HG03196 (cell line): ENCODE data around the gene RALGDS.
"Not testable (repeated sequence)": the region's sequence is repeated elsewhere in the genome, so short reads cannot be mapped to it uniquely, and the experiment has no call there.

Experiments used
- ATAC-seq: cut with Tn5 transposase; IDR thresholded peaks from one replicate; pipeline ENCODE4 v1.9.1; 2021; ENCODE audit not compliant: unreplicated experiment

Gene RALGDS

DNA sequence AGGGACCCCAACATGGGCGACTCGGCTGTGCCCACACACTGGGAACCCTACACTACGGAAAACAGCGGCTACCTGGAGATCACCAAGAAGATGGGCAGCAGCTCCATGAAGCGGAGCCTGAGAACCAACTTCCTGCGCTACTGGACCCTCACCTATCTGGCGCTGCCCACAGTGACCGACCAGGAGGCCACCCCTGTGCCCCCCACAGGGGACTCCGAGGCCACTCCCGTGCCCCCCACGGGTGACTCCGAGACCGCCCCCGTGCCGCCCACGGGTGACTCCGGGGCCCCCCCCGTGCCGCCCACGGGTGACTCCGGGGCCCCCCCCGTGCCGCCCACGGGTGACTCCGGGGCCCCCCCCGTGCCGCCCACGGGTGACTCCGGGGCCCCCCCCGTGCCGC is 50.1 kb downstream of the RALGDS start:
- ATAC-seq, result not testable (repeated sequence)

DNA sequence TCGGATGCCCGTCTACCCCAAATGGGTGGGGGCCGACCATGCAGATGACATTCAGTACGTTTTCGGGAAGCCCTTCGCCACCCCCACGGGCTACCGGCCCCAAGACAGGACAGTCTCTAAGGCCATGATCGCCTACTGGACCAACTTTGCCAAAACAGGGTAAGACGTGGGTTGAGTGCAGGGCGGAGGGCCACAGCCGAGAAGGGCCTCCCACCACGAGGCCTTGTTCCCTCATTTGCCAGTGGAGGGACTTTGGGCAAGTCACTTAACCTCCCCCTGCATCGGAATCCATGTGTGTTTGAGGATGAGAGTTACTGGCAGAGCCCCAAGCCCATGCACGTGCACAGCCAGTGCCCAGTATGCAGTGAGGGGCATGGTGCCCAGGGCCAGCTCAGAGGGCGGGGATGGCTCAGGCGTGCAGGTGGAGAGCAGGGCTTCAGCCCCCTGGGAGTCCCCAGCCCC is 50.5 kb downstream of the RALGDS start:
- ATAC-seq, result not testable (repeated sequence)

DNA sequence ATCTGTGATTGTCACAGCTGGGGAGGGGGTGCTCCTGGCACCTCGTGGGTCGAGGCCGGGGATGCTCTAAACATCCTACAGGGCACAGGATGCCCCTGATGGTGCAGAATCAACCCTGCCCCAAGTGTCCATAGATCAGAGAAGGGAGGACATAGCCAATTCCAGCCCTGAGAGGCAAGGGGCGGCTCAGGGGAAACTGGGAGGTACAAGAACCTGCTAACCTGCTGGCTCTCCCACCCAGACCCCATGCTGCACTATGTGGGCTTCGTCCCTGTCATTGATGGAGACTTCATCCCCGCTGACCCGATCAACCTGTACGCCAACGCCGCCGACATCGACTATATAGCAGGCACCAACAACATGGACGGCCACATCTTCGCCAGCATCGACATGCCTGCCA is 52.6 kb downstream of the RALGDS start:
- not testable (repeated sequence) for ATAC-seq

DNA sequence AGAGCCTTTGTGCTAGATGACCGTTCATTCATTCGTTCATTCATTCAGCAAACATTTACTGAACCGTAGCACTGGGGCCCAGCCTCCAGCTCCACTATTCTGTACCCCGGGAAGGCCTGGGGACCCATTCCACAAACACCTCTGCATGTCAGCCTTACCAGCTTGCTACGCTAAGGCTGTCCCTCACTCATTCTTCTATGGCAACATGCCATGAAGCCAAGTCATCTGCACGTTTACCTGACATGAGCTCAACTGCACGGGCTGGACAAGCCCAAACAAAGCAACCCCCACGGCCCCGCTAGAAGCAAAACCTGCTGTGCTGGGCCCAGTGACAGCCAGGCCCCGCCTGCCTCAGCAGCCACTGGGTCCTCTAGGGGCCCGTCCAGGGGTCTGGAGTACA is 53.2 kb downstream of the RALGDS start:
- ATAC-seq, result no peak

DNA sequence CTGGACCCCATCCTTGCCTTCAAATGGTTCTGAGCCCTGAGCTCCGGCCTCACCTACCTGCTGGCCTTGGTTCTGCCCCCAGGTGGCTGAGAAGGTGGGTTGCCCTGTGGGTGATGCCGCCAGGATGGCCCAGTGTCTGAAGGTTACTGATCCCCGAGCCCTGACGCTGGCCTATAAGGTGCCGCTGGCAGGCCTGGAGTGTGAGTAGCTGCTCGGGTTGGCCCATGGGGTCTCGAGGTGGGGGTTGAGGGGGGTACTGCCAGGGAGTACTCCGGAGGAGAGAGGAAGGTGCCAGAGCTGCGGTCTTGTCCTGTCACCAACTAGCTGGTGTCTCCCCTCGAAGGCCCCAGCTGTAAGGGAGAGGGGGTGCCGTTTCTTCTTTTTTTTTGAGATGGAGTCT is 54.0 kb downstream of the RALGDS start:
- ATAC-seq, result no peak

DNA sequence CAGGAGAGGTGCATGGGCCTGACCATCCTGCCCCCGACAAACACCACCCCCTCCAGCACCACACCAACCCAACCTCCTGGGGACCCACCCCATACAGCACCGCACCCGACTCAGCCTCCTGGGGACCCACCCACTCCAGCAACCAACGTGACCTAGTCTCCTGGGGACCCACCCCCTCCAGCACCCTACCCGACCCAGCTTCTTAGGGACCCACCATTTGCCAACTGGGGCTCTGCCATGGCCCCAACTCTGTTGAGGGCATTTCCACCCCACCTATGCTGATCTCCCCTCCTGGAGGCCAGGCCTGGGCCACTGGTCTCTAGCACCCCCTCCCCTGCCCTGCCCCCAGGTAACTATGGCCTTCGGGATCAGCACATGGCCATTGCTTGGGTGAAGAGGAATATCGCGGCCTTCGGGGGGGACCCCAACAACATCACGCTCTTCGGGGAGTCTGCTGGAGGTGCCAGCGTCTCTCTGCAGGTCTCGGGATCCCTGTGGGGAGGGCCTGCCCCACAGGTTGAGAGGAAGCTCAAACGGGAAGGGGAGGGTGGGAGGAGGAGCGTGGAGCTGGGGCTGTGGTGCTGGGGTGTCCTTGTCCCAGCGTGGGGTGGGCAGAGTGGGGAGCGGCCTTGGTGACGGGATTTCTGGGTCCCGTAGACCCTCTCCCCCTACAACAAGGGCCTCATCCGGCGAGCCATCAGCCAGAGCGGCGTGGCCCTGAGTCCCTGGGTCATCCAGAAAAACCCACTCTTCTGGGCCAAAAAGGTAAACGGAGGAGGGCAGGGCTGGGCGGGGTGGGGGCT is 54.7 kb downstream of the RALGDS start:
- no peak for ATAC-seq

DNA sequence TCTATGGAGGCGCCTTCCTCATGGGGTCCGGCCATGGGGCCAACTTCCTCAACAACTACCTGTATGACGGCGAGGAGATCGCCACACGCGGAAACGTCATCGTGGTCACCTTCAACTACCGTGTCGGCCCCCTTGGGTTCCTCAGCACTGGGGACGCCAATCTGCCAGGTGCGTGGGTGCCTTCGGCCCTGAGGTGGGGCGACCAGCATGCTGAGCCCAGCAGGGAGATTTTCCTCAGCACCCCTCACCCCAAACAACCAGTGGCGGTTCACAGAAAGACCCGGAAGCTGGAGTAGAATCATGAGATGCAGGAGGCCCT is 56.0 kb downstream of the RALGDS start:
- ATAC-seq, result no peak

DNA sequence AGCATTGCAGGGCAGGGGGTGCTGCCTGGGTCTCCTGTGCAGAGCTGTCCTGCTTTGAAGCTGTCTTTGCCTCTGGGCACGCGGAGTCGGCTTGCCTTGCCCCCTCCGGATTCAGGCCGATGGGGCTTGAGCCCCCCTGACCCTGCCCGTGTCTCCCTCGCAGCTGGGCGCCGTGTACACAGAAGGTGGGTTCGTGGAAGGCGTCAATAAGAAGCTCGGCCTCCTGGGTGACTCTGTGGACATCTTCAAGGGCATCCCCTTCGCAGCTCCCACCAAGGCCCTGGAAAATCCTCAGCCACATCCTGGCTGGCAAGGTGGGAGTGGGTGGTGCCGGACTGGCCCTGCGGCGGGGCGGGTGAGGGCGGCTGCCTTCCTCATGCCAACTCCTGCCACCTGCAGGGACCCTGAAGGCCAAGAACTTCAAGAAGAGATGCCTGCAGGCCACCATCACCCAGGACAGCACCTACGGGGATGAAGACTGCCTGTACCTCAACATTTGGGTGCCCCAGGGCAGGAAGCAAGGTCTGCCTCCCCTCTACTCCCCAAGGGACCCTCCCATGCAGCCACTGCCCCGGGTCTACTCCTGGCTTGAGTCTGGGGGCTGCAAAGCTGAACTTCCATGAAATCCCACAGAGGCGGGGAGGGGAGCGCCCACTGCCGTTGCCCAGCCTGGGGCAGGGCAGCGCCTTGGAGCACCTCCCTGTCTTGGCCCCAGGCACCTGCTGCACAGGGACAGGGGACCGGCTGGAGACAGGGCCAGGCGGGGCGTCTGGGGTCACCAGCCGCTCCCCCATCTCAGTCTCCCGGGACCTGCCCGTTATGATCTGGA is 56.6 kb downstream of the RALGDS start:
- ATAC-seq, result no peak

DNA sequence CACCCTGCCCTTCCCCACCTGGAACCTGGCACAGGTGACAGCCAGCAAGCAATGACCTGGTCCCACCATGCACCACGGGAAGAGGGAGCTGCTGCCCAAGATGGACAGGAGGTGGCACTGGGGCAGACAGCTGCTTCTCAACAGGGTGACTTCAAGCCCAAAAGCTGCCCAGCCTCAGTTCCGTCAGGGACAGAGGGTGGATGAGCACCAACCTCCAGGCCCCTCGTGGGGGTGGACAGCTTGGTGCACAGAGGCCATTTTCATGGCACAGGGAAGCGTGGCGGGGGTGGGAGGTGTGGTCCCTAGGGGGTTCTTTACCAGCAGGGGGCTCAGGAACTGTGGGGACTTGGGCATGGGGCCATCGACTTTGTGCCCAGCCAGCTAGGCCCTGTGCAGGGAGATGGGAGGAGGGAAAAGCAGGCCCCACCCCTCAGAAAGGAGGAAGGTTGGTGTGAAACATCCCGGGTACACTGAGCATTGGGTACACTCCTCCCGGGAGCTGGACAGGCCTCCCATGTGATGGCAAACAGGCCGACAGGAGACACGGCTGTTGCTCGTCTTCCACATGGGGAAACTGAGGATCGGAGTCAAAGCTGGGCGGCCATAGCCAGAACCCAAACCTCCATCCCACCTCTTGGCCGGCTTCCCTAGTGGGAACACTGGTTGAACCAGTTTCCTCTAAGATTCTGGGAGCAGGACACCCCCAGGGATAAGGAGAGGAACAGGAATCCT is 57.4 kb downstream of the RALGDS start:
- ATAC-seq, result no peak

DNA sequence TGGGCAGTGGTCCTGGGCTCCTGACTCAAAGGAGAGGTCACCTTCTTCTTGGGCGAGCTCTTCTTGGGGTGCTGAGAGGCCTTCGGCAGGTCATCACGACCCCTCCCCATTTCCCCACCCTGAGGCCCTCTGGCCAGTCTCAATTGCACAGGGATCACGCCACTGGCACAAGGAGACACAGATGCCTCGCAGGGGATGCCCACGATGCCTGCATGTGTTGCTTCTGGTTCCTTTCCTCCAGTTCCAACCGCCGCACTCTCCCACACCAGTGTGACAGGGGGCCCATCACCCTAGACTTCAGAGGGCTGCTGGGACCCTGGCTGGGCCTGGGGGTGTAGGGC is 57.9 kb downstream of the RALGDS start:
- no peak for ATAC-seq

DNA sequence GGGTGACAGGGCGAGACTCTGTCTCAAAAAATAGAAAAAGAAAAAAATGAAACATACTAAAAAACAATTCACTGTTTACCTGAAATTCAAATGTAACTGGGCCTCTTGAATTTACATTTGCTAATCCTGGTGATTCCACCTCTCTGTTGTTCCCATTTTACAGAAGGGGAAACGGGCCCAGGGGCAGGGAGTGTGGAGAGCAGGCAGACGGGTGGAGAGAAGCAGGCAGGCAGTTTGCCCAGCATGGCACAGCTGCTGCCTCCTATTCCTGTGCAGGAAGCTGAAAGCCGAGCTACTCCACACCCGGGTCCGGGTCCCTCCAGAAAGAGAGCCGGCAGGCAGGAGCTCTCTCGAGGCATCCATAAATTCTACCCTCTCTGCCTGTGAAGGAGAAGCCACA is 58.5 kb downstream of the RALGDS start:
- ATAC-seq, result not testable (repeated sequence)

DNA sequence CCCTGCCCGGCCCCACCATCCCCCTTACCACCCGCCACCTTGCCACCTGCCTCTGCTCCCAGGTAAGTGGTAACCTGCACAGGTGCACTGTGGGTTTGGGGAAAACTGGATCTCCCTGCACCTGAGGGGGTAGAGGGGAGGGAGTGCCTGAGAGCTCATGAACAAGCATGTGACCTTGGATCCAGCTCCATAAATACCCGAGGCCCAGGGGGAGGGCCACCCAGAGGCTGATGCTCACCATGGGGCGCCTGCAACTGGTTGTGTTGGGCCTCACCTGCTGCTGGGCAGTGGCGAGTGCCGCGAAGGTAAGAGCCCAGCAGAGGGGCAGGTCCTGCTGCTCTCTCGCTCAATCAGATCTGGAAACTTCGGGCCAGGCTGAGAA is 59.3 kb downstream of the RALGDS start, which contains the start of gene CEL:
Gene CEL (plus strand): TSS at position 218 of the 382 bp plus-strand sequence. CDS start 22 bp downstream, at position 240.
- not testable (repeated sequence) for ATAC-seq

DNA sequence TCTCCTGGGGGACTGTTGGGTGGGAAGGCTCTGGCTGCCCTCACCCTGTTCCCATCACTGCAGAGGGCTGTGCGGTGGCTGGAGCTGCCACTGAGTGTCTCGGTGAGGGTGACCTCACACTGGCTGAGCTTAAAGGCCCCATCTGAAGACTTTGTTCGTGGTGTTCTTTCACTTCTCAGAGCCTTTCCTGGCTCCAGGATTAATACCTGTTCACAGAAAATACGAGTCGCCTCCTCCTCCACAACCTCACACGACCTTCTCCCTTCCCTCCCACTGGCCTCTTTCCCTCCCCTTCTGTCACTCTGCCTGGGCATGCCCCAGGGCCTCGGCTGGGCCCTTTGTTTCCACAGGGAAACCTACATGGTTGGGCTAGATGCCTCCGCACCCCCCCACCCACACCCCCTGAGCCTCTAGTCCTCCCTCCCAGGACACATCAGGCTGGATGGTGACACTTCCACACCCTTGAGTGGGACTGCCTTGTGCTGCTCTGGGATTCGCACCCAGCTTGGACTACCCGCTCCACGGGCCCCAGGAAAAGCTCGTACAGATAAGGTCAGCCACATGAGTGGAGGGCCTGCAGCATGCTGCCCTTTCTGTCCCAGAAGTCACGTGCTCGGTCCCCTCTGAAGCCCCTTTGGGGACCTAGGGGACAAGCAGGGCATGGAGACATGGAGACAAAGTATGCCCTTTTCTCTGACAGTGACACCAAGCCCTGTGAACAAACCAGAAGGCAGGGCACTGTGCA is 59.8 kb downstream of the RALGDS start:
- not testable (repeated sequence) for ATAC-seq

DNA sequence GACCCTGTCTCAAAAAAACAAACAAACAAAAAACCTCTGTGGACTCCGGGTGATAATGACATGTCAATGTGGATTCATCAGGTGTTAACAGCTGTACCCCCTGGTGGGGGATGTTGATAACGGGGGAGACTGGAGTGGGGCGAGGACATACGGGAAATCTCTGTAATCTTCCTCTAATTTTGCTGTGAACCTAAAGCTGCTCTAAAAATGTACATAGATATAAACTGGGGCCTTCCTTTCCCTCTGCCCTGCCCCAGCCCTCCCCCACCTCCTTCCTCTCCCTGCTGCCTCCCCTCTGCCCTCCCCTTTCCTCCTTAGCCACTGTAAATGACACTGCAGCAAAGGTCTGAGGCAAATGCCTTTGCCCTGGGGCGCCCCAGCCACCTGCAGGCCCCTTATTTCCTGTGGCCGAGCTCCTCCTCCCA is 60.6 kb downstream of the RALGDS start:
- ATAC-seq, result no peak

DNA sequence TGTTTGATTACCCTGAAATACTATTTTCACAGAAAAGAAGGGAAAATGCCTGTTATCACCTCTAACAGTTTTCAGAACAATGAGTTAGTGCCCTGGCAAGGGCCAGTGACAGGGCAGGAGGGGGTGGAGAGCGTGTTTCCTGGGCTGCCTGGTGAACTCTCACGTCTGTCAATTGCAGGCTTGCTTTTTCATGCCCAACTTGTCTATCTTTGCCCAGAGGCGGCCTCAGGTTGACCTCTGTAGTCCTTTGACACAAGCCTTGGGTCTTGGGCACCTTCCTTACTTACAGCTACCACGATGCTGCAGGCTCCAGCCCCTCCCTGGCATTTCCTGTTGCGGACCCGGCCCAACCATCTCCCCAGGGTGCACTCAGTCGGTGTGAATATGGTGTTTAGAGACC is 61.4 kb downstream of the RALGDS start:
- no peak for ATAC-seq

DNA sequence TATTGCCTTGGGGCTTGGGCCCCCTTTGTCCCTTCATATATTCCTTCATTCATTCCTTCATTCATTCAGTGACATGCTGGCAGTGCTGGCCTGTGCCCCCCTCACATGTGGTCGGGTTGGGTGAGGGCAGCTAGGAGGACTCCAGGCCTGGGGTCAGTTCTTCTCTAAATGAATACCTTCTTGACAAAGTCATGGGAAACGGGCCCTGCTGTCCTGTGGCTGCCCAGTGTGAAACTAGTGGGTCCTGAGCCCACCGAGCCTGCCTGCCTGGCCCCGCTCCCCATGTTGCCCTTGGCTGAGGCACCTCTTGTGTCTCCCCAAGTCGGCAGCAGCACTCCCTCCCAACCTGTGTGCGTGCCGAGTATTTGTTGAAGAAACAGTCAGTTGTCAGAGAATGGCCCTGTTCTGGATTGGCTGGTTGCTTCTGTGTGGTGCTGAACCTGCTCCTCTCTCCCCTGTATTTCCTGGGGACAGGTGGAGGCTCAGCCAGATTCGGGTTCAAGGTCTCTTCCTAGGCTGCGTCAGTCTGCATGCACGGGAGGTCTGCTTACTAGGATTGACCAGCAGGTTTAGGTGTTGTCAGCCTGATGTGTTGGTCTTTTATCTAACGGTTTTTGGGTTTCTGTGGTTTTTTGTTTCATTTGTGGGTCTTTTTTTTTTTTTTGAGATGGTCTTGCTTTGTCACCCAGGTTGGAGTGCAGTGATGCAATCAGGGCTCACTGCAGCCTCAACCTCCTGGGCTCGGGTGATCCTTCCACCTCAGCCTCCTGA is 62.3 kb downstream of the RALGDS start:
- ATAC-seq, result no peak

DNA sequence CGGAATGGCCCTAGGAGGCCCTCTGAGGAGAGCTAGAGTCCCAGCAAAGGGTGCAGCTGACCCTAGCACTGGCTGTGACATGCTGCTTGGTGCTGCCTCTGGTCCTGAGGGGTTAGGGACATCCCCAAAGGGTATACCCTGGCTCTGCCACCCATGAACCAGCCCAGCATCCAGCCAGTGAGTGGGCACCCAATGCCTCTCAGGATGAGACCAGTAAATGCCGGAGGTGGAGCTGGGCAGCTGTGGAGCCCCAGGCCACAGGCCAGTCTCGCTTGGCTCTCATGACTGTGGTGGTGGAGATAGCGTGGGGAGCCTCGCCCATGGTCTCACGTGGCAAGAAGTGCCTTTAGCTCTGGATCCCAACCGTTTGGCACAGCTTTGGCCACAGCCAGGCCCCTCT is 63.0 kb downstream of the RALGDS start:
- no peak for ATAC-seq

DNA sequence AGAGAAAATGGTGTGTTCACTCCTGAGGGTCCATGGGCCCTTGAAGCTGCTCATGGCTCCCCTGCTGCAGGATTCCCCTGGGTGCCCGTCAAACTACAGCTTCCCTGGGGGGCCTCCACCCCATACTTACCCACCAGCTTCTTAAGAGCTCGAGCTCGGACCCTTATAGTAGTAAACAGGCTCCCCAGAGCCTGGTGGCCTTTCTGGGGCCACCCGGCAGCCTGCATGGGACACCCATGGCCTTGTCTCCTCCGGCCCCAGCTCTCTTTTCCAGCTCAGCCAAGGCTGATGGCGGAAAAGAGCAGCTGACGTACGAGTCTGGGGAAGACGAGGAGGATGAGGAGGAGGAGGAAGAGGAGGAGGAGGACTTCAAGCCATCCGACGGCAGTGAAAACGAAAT is 63.5 kb downstream of the RALGDS start:
- no peak for ATAC-seq

DNA sequence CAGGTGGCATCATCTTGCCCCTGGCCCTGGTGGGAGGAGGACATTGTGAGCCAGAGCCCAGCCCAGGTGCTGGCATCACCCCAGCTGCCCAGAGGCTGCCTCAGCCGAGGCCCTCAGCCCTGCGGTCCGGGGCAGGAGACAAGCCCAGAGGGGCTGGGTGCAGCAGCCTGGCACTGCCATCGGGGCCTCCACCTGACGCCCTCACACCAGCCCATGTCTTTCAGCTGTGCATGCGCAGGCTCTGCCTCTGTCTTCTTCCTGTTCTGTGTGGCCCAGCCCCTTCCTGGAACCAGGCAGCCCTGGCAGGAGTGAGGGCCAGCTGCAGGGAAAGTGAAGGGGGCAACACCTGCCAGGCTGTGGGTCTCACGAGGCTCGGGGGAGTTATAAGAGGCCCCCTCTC is 64.0 kb downstream of the RALGDS start:
- no peak for ATAC-seq

DNA sequence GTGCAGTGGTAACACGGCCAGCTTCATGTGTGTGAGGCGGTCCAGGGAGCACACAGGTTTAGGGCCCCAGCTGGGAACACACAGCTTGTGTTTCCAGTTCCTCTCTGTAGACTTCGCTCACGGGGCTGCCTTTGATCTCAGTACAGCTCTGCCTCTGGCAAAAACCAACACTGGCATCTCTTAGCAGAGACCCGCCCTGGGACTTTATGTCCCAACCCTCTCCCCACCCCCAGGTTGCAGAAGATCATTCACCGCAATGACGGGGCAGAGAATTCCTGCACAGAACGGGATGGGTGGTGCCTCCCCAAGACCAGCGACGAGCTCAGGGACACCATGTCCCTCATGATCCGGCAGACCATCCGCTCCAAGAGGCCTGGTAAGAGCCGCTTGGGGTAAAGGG is 64.5 kb downstream of the RALGDS start:
- no peak for ATAC-seq
